HAP-1 (cell line): ENCODE results near the gene TPRN.

Source experiments
- DNase-seq, 2 experiments: peaks; one replicate each; pipeline ENCODE4 v3.0.0-alpha.2; 2016 to 2020; ENCODE audit warnings: low spot score in 2 of 2
- H3K27me3 ChIP-seq: fragments of 250-450 bp; sonication (Bioruptor Pico); 2 replicates; pipeline ENCODE4 v1.5.1; 2020; ENCODE audit warnings: low read depth, mild to moderate bottlenecking, moderate library complexity
- H3K36me3 ChIP-seq: fragments of 250-450 bp; sonication (Bioruptor Pico); replicated peaks from 2 replicates; pipeline ENCODE4 v1.5.1; 2020; ENCODE audit warnings: mild to moderate bottlenecking
- H3K4me1 ChIP-seq: fragments of 250-450 bp; sonication (Bioruptor Pico); 2 replicates; pipeline ENCODE4 v1.5.1; 2020; ENCODE audit warnings: mild to moderate bottlenecking
- H3K4me3 ChIP-seq: fragments of 250-450 bp; sonication (Bioruptor Pico); 2 replicates; pipeline ENCODE4 v1.5.1; 2020; ENCODE audit warnings: mild to moderate bottlenecking, moderate library complexity
- H3K9me3 ChIP-seq: fragments of 250-450 bp; sonication (Bioruptor Pico); 2 replicates; pipeline ENCODE4 v1.5.1; 2020; ENCODE audit warnings: mild to moderate bottlenecking, moderate library complexity
- in situ Hi-C: fragments of 300-500 bp; cut with MboI; formaldehyde crosslinking; loops from 3 replicates; pipeline ENCODE4 v1.14.3; 2020; ENCODE audit warnings: low sequenced_read_pairs, inconsistent platforms, mixed read lengths

Gene TPRN

GRCh38 chr9:137189297-137190295 is 10.9 kb downstream of the TPRN start:
- in situ Hi-C loops: no loop called here
- no peak for DNase-seq
- H3K4me1 ChIP-seq: peaks cover 18% of the 10 kb centered on the region
- H3K27me3 ChIP-seq: no peaks in the 10 kb centered on the region
- peaks cover 32% of the 10 kb centered on the region for H3K36me3 ChIP-seq
- H3K4me3 ChIP-seq: peak overlapping the region; percentile 100
- H3K9me3 ChIP-seq: no peaks in the 10 kb centered on the region

- Histone ChIP-seq H3K4me1 (peaks cover 18% of the 10 kb centered on the region), H3K9me3 (no peaks in the 10 kb centered on the region), H3K4me3 (peak within 1 kb of the TSS; percentile 100), H3K36me3 (peaks cover 34% of the 10 kb centered on the region), H3K27me3 (no peaks in the 10 kb centered on the region)
- in situ Hi-C loops: no loop called here
- DNase-seq: peak; percentile 72 to 94
These were observed 11.8 kb downstream of the TPRN start, which contains the start of the genes ANAPC2 and SSNA1 for GRCh38 chr9:137188490-137189296. TSS of gene ANAPC2 (minus strand) at chr9:137188560. CDS start at chr9:137188532, 28 bp downstream. TSS of gene SSNA1 (plus strand) at chr9:137188676. CDS start at chr9:137188727, 51 bp downstream.

GRCh38 chr9:137188086-137188489 is 12.5 kb downstream of the TPRN start:
- no peaks in the 10 kb centered on the region for H3K27me3 ChIP-seq
- no peaks in the 10 kb centered on the region for H3K9me3 ChIP-seq
- peak overlapping the region; percentile 100 for H3K4me3 ChIP-seq
- peaks cover 18% of the 10 kb centered on the region for H3K4me1 ChIP-seq
- H3K36me3 ChIP-seq: peaks cover 40% of the 10 kb centered on the region
- in situ Hi-C loops: no loop called here
- DNase-seq: no peak

- Histone ChIP-seq H3K9me3 (no peaks in the 10 kb centered on the region), H3K36me3 (peaks cover 46% of the 10 kb centered on the region), H3K27me3 (no peaks in the 10 kb centered on the region), H3K4me3 (peak overlapping the region; percentile 100), H3K4me1 (peaks cover 18% of the 10 kb centered on the region)
- no peak for DNase-seq
- in situ Hi-C loops: no loop called here
These were observed 13.2 kb downstream of the TPRN start for GRCh38 chr9:137187386-137187785.

- Histone ChIP-seq H3K27me3 (no peaks in the 10 kb centered on the region), H3K4me1 (peaks cover 18% of the 10 kb centered on the region), H3K36me3 (peaks cover 50% of the 10 kb centered on the region), H3K4me3 (no peak overlapping the region), H3K9me3 (no peaks in the 10 kb centered on the region)
- in situ Hi-C loops: no loop called here
- DNase-seq: no peak
These were observed 14.2 kb downstream of the TPRN start for GRCh38 chr9:137186385-137186784.

GRCh38 chr9:137185921-137186320 is 14.6 kb downstream of the TPRN start:
- peaks cover 54% of the 10 kb centered on the region for H3K36me3 ChIP-seq
- H3K4me3 ChIP-seq: no peak overlapping the region
- DNase-seq: no peak
- H3K4me1 ChIP-seq: peaks cover 18% of the 10 kb centered on the region
- no peaks in the 10 kb centered on the region for H3K9me3 ChIP-seq
- no peaks in the 10 kb centered on the region for H3K27me3 ChIP-seq
- in situ Hi-C loops: no loop called here

GRCh38 chr9:137184881-137185660 is 15.5 kb downstream of the TPRN start:
- in situ Hi-C loops: no loop called here
- DNase-seq: no peak
- peaks cover 18% of the 10 kb centered on the region for H3K4me1 ChIP-seq
- peaks cover 54% of the 10 kb centered on the region for H3K36me3 ChIP-seq
- no peaks in the 10 kb centered on the region for H3K27me3 ChIP-seq
- no peaks in the 10 kb centered on the region for H3K9me3 ChIP-seq
- H3K4me3 ChIP-seq: no peak overlapping the region

GRCh38 chr9:137183980-137184595 is 16.5 kb downstream of the TPRN start:
- no peaks in the 10 kb centered on the region for H3K9me3 ChIP-seq
- H3K27me3 ChIP-seq: no peaks in the 10 kb centered on the region
- H3K4me3 ChIP-seq: no peak overlapping the region
- peaks cover 11% of the 10 kb centered on the region for H3K4me1 ChIP-seq
- peaks cover 54% of the 10 kb centered on the region for H3K36me3 ChIP-seq
- in situ Hi-C loops: no loop called here
- no peak for DNase-seq

GRCh38 chr9:137182836-137183235 is 17.7 kb downstream of the TPRN start:
- peaks cover 11% of the 10 kb centered on the region for H3K4me1 ChIP-seq
- peaks cover 50% of the 10 kb centered on the region for H3K36me3 ChIP-seq
- H3K4me3 ChIP-seq: no peak overlapping the region
- in situ Hi-C loops: no loop called here
- no peaks in the 10 kb centered on the region for H3K27me3 ChIP-seq
- DNase-seq: no peak
- H3K9me3 ChIP-seq: no peaks in the 10 kb centered on the region

- in situ Hi-C loops: no loop called here
- Histone ChIP-seq H3K9me3 (no peaks in the 10 kb centered on the region), H3K27me3 (no peaks in the 10 kb centered on the region), H3K4me1 (peaks cover under 1% of the 10 kb centered on the region; the same call in 1 of the 2 replicates), H3K4me3 (no peak overlapping the region), H3K36me3 (peaks cover 50% of the 10 kb centered on the region)
- DNase-seq: no peak
These were observed 18.9 kb downstream of the TPRN start for GRCh38 chr9:137181680-137182079.

- H3K36me3 ChIP-seq: peaks cover 40% of the 10 kb centered on the region
These were observed 20.1 kb downstream of the TPRN start for GRCh38 chr9:137180491-137180890.

GRCh38 chr9:137179761-137180160 is 20.8 kb downstream of the TPRN start:
- no peak for DNase-seq
- no peaks in the 10 kb centered on the region for H3K27me3 ChIP-seq
- H3K4me1 ChIP-seq: no peaks in the 10 kb centered on the region
- H3K9me3 ChIP-seq: no peaks in the 10 kb centered on the region
- no peak overlapping the region for H3K4me3 ChIP-seq
- in situ Hi-C loops: no loop called here
- H3K36me3 ChIP-seq: peaks cover 36% of the 10 kb centered on the region

More at GRCh38 chr9:137180491-137180890, 20.1 kb downstream of the TPRN start:
- Histone ChIP-seq H3K4me3 (no peak overlapping the region), H3K9me3 (no peaks in the 10 kb centered on the region), H3K27me3 (no peaks in the 10 kb centered on the region), H3K4me1 (no peaks in the 10 kb centered on the region)
- DNase-seq: no peak
- in situ Hi-C loops: no loop called here
